BLaER1 (cell line): ENCODE results near the gene NRIP2.
A peak's percentile ranks its signal among the peaks of the same experiment; 100 is the strongest.
"Not testable (repeated sequence)": the region's sequence is repeated elsewhere in the genome, so short reads cannot be mapped to it uniquely, and the experiment has no call there.

ENCODE experiments used
- H3K27ac ChIP-seq: shearing (Covaris generic); formaldehyde crosslinking; 2 replicates; pipeline ENCODE4 v1.8.1; 2022
- H3K27me3 ChIP-seq: shearing (Covaris generic); formaldehyde crosslinking; 2 replicates; pipeline ENCODE4 v1.8.1; 2022
- H3K36me3 ChIP-seq: shearing (Covaris generic); formaldehyde crosslinking; 2 replicates; pipeline ENCODE4 v1.8.1; 2022
- H3K4me1 ChIP-seq: shearing (Covaris generic); formaldehyde crosslinking; 2 replicates; pipeline ENCODE4 v1.8.1; 2022
- H3K4me2 ChIP-seq: shearing (Covaris generic); formaldehyde crosslinking; 2 replicates; pipeline ENCODE4 v1.8.1; 2022
- H3K4me3 ChIP-seq: shearing (Covaris generic); formaldehyde crosslinking; 2 replicates; pipeline ENCODE4 v1.8.1; 2022
- H3K9ac ChIP-seq: shearing (Covaris generic); formaldehyde crosslinking; 2 replicates; pipeline ENCODE4 v1.8.1; 2022
- H3K9me3 ChIP-seq: shearing (Covaris generic); formaldehyde crosslinking; 2 replicates; pipeline ENCODE4 v1.8.1; 2022
- H4K20me1 ChIP-seq: shearing (Covaris generic); formaldehyde crosslinking; 2 replicates; pipeline ENCODE4 v1.8.1; 2022
- Cebpa-rat ChIP-seq: shearing (Covaris generic); IDR thresholded peaks from 2 replicates; pipeline ENCODE4 v1.8.1; 2022

NRIP2 gene

GRCh38 chr12:2834581-2835491 lies at the start of gene NRIP2:
TSS of gene NRIP2 (minus strand) at chr12:2835035. CDS start at chr12:2834983, 52 bp downstream.
- H3K27ac ChIP-seq: no peak within 1 kb of the TSS
- no peak for TF ChIP-seq Cebpa-rat
- H3K9me3 ChIP-seq: no peaks in the 10 kb centered on the region
- H3K36me3 ChIP-seq: peaks cover 24% of the 10 kb centered on the region
- H3K4me1 ChIP-seq: no peaks in the 10 kb centered on the region
- H3K27me3 ChIP-seq: no peaks in the 10 kb centered on the region
- H3K4me2 ChIP-seq: no peak within 1 kb of the TSS
- no peak within 1 kb of the TSS for H3K9ac ChIP-seq
- H3K4me3 ChIP-seq: no peak within 1 kb of the TSS
- H4K20me1 ChIP-seq: no peaks in the 10 kb centered on the region

DNA sequence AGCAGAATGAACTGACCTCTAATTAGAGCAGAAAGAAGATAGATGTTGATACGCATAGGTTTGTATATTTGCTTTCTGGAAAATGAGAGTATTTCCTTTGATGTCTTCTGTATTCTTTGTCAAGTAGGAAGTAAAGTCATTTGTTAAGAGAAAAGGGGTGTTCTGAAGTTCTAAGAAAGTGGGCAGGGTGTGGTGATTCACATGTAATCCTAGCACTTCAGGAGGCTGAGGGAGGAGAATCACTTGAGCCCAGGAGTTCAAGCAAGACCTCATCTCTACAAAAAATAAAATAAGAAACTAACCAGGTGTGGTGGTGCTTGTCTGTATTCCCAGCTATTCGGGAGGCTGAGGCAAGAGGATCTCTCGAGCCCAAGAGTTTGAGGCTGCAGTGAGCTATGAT lies 45.0 kb upstream of the NRIP2 start:
- H3K4me1 ChIP-seq: peaks cover 53% of the 10 kb centered on the region

GRCh38 chr12:2877953-2878732 lies 43.3 kb upstream of the NRIP2 start:
- Histone ChIP-seq H3K4me2 (peak overlapping the region; percentile 90), H4K20me1 (peaks cover 8% of the 10 kb centered on the region; the same call in 1 of the 2 replicates), H3K4me1 (peaks cover 40% of the 10 kb centered on the region), H3K9ac (peak overlapping the region; percentile 93), H3K27me3 (no peaks in the 10 kb centered on the region), H3K27ac (peak overlapping the region; percentile 94), H3K4me3 (peak overlapping the region; percentile 95), H3K36me3 (peaks cover 44% of the 10 kb centered on the region), H3K9me3 (no peaks in the 10 kb centered on the region)
- TF ChIP-seq Cebpa-rat: peak; percentile 88

More for the DNA sequence above, 45.0 kb upstream of the NRIP2 start:
- Histone ChIP-seq H3K27me3 (no peaks in the 10 kb centered on the region), H3K4me3 (no peak overlapping the region), H3K9ac (no peak overlapping the region), H3K27ac (no peak overlapping the region), H3K9me3 (no peaks in the 10 kb centered on the region), H3K4me2 (no peak overlapping the region), H3K36me3 (peaks cover 37% of the 10 kb centered on the region), H4K20me1 (peaks cover 8% of the 10 kb centered on the region; the same call in 1 of the 2 replicates)
- TF ChIP-seq Cebpa-rat: no peak

- H3K4me1 ChIP-seq: peaks cover 40% of the 10 kb centered on the region
- no peak for TF ChIP-seq Cebpa-rat
- H3K36me3 ChIP-seq: peaks cover 53% of the 10 kb centered on the region
Measured at GRCh38 chr12:2877047-2877952, 42.5 kb upstream of the NRIP2 start, which contains the start of the genes FOXM1 and RHNO1. TSS of gene FOXM1 (minus strand) at chr12:2877174. CDS start at chr12:2874478, 2,696 bp downstream. TSS of gene RHNO1 (plus strand) at chr12:2877223. CDS start at chr12:2885367, 8,144 bp downstream.

DNA sequence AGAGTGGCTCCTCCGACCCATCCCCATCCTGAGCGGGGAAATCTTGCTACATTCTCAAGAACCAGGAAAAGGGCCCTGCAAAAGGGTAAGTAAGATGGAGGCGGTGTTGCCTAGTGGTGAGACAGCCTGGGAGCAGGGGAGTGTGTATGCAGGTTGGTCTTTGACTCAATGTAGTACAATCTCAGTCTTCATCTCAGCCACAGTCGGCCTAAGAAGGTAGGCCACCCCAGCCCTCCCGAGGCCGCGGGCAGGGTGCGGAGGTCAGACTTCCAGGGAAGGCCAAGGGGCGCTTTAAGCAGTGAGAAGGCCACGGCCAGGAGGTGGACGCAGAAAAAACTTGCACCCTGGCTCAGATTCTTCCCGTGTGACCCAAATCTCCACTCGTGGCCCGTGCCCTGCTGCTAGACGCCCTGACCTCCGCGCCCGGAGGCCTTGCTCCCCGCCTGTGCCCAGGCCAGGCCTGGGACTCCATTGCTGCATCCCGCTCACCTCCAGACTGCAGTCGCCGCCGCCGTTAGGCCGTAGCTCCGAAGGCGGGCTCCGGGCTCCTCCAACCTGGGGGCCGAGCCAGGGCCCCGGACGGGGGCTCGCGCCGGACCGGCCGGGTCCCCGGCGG lies 41.7 kb upstream of the NRIP2 start:
- peak overlapping the region; percentile 94 for H3K27ac ChIP-seq
- H4K20me1 ChIP-seq: 0 out of 2 replicates have a peak, but pooled peaks cover 13% of the 10 kb centered on the region
- H3K9me3 ChIP-seq: no peaks in the 10 kb centered on the region
- H3K27me3 ChIP-seq: no peaks in the 10 kb centered on the region
- peak overlapping the region; percentile 93 for H3K9ac ChIP-seq
- peak overlapping the region; percentile 90 for H3K4me2 ChIP-seq
- H3K4me3 ChIP-seq: peak overlapping the region; percentile 95
- no peak for TF ChIP-seq Cebpa-rat
- H3K4me1 ChIP-seq: peaks cover 40% of the 10 kb centered on the region
- peaks cover 59% of the 10 kb centered on the region for H3K36me3 ChIP-seq

More at GRCh38 chr12:2877047-2877952, 42.5 kb upstream of the NRIP2 start, which contains the start of the genes FOXM1 and RHNO1:
- Histone ChIP-seq H3K27ac (peak within 1 kb of the TSS; percentile 94), H3K9me3 (no peaks in the 10 kb centered on the region), H3K4me3 (peak within 1 kb of the TSS; percentile 95), H3K27me3 (no peaks in the 10 kb centered on the region), H4K20me1 (peaks cover 12% of the 10 kb centered on the region; the same call in 1 of the 2 replicates), H3K9ac (peak within 1 kb of the TSS; percentile 93), H3K4me2 (peak within 1 kb of the TSS; percentile 90)

GRCh38 chr12:2868986-2869632 lies 34.3 kb upstream of the NRIP2 start:
- H3K27ac ChIP-seq, H3K9ac ChIP-seq, H3K4me1 ChIP-seq, H3K27me3 ChIP-seq, H3K4me3 ChIP-seq, H3K4me2 ChIP-seq, H3K9me3 ChIP-seq: not testable (repeated sequence)
- H4K20me1 ChIP-seq: 0 out of 2 replicates have a peak, but pooled peaks cover 13% of the 10 kb centered on the region
- H3K36me3 ChIP-seq: peaks cover 100% of the 10 kb centered on the region

DNA sequence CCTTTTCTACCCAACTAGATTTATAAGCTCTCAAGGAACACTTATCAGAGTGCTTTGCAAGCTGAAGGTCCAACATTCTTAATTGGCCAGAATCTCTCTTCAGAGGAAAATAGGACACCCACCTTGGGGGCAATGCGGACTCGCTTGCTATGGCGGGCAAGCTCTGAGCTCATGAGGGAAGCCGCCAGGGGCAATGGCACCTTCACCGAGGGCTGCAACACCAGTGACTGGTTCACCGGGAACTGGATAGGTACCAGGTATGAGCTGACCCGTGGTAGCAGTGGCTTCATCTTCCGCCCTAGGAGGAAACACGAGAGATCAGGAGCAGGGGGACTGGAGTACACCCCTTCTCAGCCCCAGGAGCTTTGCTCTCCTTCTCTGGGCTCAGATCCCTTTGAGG lies 29.4 kb upstream of the NRIP2 start:
- Histone ChIP-seq H3K27ac (no peak overlapping the region), H4K20me1 (no peaks in the 10 kb centered on the region; the same call in 1 of the 2 replicates), H3K9me3 (no peaks in the 10 kb centered on the region), H3K9ac (no peak overlapping the region), H3K27me3 (no peaks in the 10 kb centered on the region), H3K36me3 (peaks cover 99% of the 10 kb centered on the region), H3K4me3 (no peak overlapping the region), H3K4me2 (no peak overlapping the region), H3K4me1 (no peaks in the 10 kb centered on the region)
- TF ChIP-seq Cebpa-rat: no peak

DNA sequence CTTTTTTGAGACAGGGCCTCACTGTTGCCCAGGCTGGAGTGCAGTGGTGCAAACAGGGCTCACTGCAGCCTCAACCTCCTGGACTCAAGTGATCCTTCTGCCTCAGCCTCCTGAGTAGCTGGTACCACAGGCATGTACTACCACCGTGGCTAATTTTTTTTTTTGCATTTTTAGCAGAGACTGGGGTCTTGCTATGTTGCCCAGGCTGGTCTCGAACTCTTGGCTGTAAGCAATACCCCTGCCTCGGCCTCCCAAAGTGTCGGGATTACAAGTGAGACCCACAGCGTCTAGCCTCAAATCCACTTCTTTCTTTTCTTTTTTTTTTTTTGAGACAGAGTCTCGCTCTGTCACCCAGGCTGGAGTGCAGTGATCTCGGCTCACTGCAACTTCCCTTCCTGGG lies 28.6 kb upstream of the NRIP2 start:
- not testable (repeated sequence) for H3K9me3 ChIP-seq, H3K9ac ChIP-seq, H3K27ac ChIP-seq, H3K4me1 ChIP-seq, H4K20me1 ChIP-seq, H3K27me3 ChIP-seq, H3K4me3 ChIP-seq, H3K4me2 ChIP-seq
- peaks cover 99% of the 10 kb centered on the region for H3K36me3 ChIP-seq
